ENCODE data around the gene GCDH. TPM values are rescaled to one million over a fixed set of nuclear protein-coding genes. Genes with fewer than 3 reads are reported as not detected.
"Not testable (repeated sequence)": the region's sequence is repeated elsewhere in the genome, so short reads cannot be mapped to it uniquely, and the experiment has no call there.

GCDH gene
- polyA plus RNA-seq, 1 donor: 30.4 TPM

- no peak for DNase-seq
Measured at GRCh38 chr19:12912571-12912970, 21.6 kb downstream of the GCDH start.

- DNase-seq: peak; percentile 74
Measured at GRCh38 chr19:12913011-12913561, 22.1 kb downstream of the GCDH start.

DNA sequence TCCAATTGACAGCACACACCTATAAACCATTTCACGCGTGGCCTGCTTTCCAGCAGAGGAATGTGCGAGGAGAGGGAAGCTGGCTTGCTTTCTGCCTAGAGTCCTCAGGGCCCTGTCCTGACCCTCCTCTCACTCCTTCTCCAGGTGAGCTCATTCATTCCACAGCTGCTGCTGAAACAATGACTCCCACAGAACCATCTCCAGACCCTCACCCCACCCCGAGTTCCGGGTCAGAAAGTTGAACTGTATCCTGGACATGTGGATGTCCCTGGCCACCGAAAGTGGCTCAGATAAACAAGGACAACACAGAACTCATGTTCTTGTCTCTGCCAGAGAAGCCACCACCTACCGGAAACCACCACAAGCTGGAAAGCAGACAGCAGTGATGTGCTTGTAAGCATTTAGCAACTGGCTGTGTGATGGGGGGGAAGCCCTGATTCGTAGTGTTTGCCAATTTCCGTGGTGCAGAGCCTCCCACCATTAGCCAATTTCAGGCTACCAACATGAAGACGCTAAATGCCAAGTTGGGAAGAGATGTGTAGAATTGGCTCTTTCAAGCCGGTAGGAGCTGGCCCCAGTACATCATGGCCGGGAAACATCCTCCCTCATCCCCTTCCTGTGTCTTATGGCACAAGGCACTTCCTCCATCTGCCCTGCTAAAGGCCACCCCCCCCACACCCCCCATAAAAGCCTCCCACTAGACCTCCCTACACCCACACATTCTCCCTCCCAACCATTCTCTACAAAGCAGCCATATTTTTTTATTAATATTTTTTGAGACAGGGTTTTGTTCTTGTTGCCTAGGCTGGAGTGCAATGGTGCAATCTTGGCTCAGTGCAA, 23.1 kb downstream of the GCDH start:
- DNase-seq: peak; percentile 28

DNA sequence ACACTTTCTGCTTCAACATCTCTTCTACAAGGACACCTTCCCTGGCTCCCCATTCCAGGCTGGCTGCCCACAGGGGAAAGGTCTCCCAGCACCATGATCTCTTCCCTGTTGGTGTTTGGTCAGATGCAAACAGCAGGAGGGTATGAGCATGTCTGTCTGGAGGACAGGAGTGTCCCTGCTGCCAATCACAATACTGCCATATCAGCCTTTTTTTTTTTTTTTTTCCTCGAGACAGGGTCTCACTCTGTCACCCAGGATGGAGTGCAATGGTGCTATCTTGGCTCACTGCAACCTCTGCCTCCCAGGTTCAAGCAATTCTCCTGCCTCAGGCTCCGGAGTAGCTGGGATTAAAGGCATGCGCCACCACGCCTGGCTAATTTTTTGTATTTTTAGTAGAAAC, 24.9 kb downstream of the GCDH start:
- DNase-seq: not testable (repeated sequence)

- DNase-seq: no peak
Measured at GRCh38 chr19:12918253-12918652, 27.3 kb downstream of the GCDH start.

DNA sequence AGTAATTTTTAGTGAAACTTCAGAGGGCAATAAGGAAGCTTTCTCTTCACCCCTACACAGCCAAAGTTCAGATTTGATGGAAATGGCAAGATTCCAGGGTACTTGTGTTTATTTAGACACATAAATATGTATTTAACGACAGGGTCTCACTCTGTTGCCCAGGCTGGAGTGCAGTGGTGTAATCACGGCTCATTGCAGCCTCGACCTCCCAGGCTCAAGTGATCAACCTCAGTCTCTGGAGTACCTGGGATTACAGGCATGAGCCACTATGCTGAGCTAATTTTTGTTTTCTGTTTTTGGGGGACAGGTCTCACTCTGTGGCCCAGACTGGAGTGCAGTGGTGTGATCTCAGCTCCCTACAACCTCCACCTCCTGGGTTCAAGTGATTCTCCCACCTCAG, 30.1 kb downstream of the GCDH start:
- no peak for DNase-seq

GRCh38 chr19:12922959-12923358, 32.0 kb downstream of the GCDH start:
- no peak for DNase-seq

DNA sequence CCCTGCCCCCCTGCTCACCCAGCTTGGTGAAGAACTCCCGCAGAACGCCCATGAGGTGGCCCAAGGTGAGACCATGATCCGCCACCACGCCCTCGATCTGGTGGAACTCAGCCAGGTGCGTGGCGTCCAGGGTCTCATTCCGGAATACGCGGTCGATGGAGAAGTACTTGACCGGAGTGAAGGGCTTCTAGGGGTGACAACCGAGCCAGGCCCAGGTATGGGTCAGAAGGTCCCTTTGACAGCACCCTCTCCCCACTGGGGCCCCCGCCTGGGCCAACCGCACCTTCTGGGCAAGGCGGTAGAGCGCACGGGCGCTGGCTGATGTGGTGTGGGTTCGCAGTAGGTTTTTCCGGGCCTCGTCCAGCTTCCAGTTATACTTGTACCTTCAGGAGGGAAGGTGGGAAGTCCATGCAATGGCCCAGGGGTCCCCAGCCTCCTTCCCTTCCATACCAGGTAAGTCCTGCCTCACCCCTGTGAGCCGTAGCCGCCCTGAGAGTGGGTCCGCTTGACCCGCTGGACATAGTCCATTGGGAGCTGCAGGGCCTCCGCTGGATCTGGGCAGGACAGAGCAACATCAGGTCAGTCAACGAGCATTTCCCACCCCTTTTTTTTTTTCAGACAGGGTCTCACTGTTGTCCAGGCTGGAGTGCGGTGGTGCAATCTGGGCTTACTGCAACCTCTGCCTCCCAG, 33.8 kb downstream of the GCDH start:
- no peak for DNase-seq

- no peak for DNase-seq
Measured at GRCh38 chr19:12930002-12930645, 39.2 kb downstream of the GCDH start.

DNA sequence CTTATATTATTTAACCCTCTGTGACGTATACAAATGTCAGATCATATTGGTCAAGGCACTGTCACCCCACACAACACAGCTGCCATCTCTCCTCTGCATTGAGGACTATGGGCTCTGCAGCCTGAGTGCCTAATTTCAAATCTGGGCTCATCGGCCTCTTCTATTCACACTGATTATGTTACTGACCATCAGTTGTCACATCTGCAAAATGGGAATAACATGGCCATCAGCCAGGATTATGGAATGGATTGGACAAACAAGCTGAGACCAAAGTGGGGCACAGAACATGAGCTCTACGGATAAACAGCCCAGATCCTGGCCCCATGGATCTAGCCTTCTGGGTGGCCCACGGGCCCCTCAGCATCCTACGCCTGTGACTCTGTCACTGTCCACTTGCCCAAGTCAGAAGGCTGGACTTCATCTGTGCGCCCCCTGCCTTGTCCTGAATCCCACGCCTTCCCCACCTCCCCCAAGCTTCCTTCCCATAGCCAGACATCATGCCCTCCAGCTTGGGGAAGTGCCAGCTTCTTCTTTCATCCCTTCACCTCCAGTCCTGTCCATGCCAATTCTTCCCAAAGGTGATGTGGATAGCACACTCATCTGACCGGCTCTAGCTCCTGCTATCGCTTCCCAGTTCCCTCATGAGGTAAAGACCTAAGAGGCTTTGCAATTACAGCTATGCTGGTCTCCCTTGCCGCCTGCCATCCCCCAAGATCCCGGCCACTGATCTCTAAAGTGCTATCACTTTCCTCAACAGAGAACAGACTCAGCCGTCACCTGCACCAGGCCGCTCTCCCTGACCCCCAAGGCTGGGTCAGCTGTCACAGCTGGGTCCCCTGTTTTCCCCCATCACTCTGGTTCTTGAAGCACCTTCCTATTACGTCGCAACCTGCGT, 41.7 kb downstream of the GCDH start:
- no peak for DNase-seq

GRCh38 chr19:12933287-12934072, 42.5 kb downstream of the GCDH start, which contains the start of gene FARSA:
Gene FARSA, minus strand, starts transcription at chr19:12933711. Its CDS starts 15 bp downstream, at chr19:12933696.
- peak; percentile 92 for DNase-seq

- no peak for DNase-seq
Measured at GRCh38 chr19:12935071-12935470, 44.1 kb downstream of the GCDH start.

DNA sequence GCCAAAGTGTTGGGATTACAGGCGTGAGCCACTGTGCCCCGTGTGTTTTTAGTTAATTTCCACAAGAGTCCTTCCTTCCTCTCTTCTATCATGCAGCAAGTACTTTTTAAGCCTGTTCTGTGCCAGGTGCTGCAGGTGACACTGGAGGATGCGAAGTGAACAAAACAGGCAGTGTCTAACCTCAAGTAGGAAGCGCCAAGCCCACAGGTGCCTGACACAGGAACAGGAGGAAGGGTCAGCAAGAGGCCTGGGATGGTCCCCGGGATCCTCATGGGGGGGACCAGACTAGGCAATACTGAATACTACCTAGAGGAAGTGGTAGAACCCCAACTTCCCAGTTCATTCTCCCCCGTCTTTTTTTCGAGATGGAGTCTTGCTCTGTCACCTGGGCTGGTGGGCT, 45.6 kb downstream of the GCDH start:
- no peak for DNase-seq

- DNase-seq: no peak
Measured at GRCh38 chr19:12937093-12937926, 46.4 kb downstream of the GCDH start.

GRCh38 chr19:12937927-12938778, 47.2 kb downstream of the GCDH start, which contains the start of gene CALR:
Gene CALR, plus strand, starts transcription at chr19:12938609. Its CDS starts 71 bp downstream, at chr19:12938680.
- peak; percentile 99 for DNase-seq

DNA sequence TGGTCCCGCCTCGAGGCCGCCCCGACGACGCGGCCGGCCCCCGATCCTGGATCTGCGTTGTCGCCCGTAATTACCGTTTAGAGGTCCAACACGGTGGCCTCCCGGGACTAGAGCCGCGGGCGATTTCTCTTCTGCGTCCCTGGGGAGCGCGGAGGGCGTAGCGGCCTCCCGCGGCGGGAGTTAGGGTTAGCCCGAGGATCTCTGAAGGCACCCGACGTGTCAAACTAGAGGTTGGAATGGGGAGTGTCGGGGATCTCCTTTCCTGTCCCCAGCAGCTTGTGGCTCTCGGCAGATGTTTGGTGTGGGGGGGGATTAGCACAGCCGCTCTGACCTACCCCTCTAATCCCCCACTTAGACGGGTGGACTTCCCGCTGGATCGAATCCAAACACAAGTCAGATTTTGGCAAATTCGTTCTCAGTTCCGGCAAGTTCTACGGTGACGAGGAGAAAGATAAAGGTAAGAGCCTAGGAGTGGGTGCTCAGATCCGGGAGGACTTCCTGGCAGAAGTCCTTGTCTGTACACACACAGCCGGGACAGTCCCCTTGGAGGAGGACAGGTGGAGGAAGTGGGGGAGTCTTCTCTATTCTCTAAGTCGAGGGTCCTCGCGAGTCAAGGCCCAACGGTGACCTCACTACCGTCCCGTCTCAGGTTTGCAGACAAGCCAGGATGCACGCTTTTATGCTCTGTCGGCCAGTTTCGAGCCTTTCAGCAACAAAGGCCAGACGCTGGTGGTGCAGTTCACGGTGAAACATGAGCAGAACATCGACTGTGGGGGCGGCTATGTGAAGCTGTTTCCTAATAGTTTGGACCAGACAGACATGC, 48.0 kb downstream of the GCDH start:
- DNase-seq: no peak

DNA sequence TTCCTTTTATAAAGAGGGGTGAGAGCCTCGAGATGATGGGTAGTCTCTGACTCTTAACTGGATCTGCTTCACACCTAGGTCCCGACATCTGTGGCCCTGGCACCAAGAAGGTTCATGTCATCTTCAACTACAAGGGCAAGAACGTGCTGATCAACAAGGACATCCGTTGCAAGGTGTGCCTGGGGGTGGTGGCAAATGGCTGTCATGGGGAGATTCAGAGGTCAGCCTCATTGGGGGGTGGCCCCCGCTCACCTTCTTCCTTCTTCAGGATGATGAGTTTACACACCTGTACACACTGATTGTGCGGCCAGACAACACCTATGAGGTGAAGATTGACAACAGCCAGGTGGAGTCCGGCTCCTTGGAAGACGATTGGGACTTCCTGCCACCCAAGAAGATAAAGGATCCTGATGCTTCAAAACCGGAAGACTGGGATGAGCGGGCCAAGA, 49.0 kb downstream of the GCDH start:
- DNase-seq: no peak

- DNase-seq: no peak
Measured at GRCh38 chr19:12940897-12941296, 49.9 kb downstream of the GCDH start.

Data from hindlimb muscle (tissue), 1 donor.